Adrenal gland (tissue), 5 donors: Measurements from ENCODE around the gene C1QTNF2.

Experiments used
- POLR2A ChIP-seq, 2 donors: fragments of 450-650 bp; IDR thresholded peaks; one replicate each; pipeline ENCODE4 v1.6.1; 2017; ENCODE audit warnings: antibody characterized with exemption in 2 of 2, mild to moderate bottlenecking in 2 of 2, moderate library complexity in 1 of 2
- TF ChIP-seq, protein P1 (sequence below), 6 experiments: fragments of 450-650 bp in 4 of 6; fragments of 200-600 bp in 2 of 6; sonication (generic) in 1 of 6; IDR thresholded peaks; 1 replicate in 5 of 6; 2 replicates in 1 of 6; pipeline versions ENCODE4 v1.5.1 to v1.8.0; 2016 to 2021; ENCODE audit warnings: antibody characterized with exemption in 6 of 6, mild to moderate bottlenecking in 2 of 6, moderate library complexity in 1 of 6
- donor health status: DM: no; HTN: no; CAD: no.

DNA sequence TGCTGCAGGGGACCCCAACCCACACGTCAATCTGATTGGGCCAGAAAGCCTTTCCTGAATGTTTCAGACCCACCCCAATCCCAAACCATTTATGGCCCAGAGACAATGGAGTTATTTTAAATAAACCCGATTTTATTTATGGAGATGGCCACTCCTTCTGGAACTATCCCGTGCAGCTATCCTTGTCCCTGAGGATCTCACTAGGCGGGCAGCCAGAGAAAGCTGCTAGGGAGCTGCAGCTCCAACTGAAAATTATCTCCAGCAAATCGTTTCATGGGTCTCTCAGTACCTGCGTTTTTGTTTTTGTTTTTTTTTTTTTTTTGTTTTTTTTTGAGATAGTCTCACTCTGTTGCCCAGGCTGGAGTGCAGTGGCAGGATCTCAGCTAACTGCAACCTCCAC lies 23.0 kb downstream of the C1QTNF2 start:
- TF ChIP-seq POLR2A (IDR thresholded peaks at IDR 0.05): no peak
- TF ChIP-seq, protein P1, sequence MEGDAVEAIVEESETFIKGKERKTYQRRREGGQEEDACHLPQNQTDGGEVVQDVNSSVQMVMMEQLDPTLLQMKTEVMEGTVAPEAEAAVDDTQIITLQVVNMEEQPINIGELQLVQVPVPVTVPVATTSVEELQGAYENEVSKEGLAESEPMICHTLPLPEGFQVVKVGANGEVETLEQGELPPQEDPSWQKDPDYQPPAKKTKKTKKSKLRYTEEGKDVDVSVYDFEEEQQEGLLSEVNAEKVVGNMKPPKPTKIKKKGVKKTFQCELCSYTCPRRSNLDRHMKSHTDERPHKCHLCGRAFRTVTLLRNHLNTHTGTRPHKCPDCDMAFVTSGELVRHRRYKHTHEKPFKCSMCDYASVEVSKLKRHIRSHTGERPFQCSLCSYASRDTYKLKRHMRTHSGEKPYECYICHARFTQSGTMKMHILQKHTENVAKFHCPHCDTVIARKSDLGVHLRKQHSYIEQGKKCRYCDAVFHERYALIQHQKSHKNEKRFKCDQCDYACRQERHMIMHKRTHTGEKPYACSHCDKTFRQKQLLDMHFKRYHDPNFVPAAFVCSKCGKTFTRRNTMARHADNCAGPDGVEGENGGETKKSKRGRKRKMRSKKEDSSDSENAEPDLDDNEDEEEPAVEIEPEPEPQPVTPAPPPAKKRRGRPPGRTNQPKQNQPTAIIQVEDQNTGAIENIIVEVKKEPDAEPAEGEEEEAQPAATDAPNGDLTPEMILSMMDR (IDR thresholded peaks at IDR 0.05): no peak
